ENCODE data around the gene MED15.

The MED15 gene

GRCh38 chr22:20553947-20554741, 46.7 kb downstream of the MED15 start:
- DNase-seq: no peak

- DNase-seq: no peak
Observed at GRCh38 chr22:20554824-20555223, 47.4 kb downstream of the MED15 start.

- no peak for DNase-seq
Observed at GRCh38 chr22:20558534-20558933, 51.1 kb downstream of the MED15 start.

GRCh38 chr22:20559174-20559760, 51.9 kb downstream of the MED15 start:
- DNase-seq: no peak

GRCh38 chr22:20560716-20561115, 53.3 kb downstream of the MED15 start:
- no peak for DNase-seq

GRCh38 chr22:20561882-20562281, 54.5 kb downstream of the MED15 start:
- DNase-seq: no peak

- no peak for DNase-seq
Observed at GRCh38 chr22:20562607-20563465, 55.4 kb downstream of the MED15 start.

- DNase-seq: no peak
Observed at GRCh38 chr22:20563466-20563906, 56.1 kb downstream of the MED15 start.

- DNase-seq: no peak
Observed at GRCh38 chr22:20563941-20564371, 56.5 kb downstream of the MED15 start.

- DNase-seq: no peak
Observed at GRCh38 chr22:20565079-20565734, 57.8 kb downstream of the MED15 start.

GRCh38 chr22:20565761-20566160, 58.4 kb downstream of the MED15 start:
- DNase-seq: no peak

- no peak for DNase-seq
Observed at GRCh38 chr22:20566420-20567260, 59.2 kb downstream of the MED15 start.

- DNase-seq: no peak
Observed at GRCh38 chr22:20567371-20567847, 60.0 kb downstream of the MED15 start.

- peak; percentile 22 for DNase-seq
Observed at GRCh38 chr22:20567993-20568417, 60.6 kb downstream of the MED15 start.

- DNase-seq: no peak
Observed at GRCh38 chr22:20568502-20569058, 61.2 kb downstream of the MED15 start.

- DNase-seq: peak; percentile 71
Observed at GRCh38 chr22:20569059-20570058, 61.9 kb downstream of the MED15 start.

GRCh38 chr22:20571078-20571503, 63.7 kb downstream of the MED15 start:
- DNase-seq: no peak

GRCh38 chr22:20571531-20572007, 64.2 kb downstream of the MED15 start:
- DNase-seq: peak; percentile 60

- no peak for DNase-seq
Observed at GRCh38 chr22:20572132-20572802, 64.9 kb downstream of the MED15 start.

Measured in hematopoietic multipotent progenitor cell treated with erythropoietin and hydrocortisone succinate and interleukin-3 and kit ligand, for 8 days (in vitro differentiated cells).